ENCODE measurements around the gene CCL15. TPM values are rescaled to one million over a fixed set of nuclear protein-coding genes. Genes with fewer than 3 reads are reported as not detected.

Gene CCL15
- total and polyA plus RNA-seq, 2 donors (not counting 3 experiments of a cell fraction or from before 2014, with no cell fraction given) = not detected

DNA sequence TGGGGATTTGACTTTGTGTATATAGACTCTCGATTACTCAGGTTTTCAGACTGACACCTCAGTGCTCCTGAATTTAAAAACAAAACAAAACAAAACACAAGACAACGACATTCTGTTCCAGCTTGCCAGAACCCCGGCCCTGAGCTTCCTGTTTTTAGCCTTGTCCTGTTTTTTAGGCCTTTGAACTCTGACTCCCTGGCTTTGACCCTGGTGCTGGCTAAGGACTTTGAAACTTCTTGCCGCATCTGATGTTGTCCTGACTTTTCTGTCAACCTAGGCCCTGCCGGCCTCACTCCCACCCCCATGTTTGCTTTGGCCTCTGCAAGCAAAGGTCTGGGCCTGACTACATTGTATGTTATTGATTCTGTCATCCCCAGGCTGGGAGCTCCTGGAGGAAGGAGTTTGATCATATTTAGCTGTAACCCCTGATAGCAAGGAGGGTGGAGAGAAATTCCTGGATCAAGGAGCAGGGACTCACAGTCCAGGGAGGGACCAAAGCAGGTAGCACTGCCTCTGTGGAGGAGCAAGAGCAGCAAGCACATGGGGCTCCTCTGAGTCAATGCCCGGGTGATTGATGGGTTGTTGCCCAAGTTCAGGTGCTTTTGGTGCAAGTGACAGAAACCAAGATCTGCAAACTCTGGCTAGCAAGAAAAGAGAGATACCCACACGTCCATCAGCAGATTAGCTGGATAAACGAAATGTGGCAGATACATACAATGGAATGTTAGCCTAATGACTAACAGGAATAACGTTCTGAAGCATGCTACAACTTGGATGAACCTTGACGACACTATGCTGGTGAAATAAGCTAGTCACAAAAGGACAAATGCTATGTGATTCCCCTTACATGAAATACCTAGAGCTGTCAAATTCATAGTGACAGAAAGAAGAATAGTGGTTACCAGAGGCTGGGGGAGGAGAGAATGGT is 27.8 kb downstream of the CCL15 start:
- Histone ChIP-seq H2AFZ (ENCODE audit: low read depth, low read length) (peak overlapping the region; percentile 49), H4K20me1 (replicated peaks; ENCODE audit: control insufficient read depth, extremely low read depth, insufficient read depth, low read length) (no peaks in the 10 kb centered on the region), H3K27me3 (ENCODE audit: control insufficient read depth in 2 of 2, insufficient read depth in 2 of 2, low read length in 2 of 2) (no peaks in the 10 kb centered on the region), H3K27ac (ENCODE audit: insufficient read depth, low read depth, low read length) (peak overlapping the region; percentile 56), H3K9ac (replicated peaks; ENCODE audit: extremely low read depth, insufficient read depth, low read length) (peak overlapping the region; percentile 2), H3K79me2 (ENCODE audit: control insufficient read depth, insufficient read depth, low read length) (no peaks in the 10 kb centered on the region), H3K9me1 (replicated peaks; ENCODE audit: control insufficient read depth, extremely low read depth, insufficient read depth, low read length) (no peaks in the 10 kb centered on the region), H3K4me3 (replicated peaks in 1 of 3; ENCODE audit: insufficient read depth in 1 of 3, low read depth in 1 of 3, low read length in 3 of 3) (no peak overlapping the region), H3K36me3 (ENCODE audit: control insufficient read depth in 2 of 2, extremely low read depth in 1 of 2, insufficient read depth in 2 of 2, low read length in 2 of 2) (no peaks in the 10 kb centered on the region), H3K9me3 (replicated peaks; ENCODE audit: control insufficient read depth, insufficient read depth, low read length) (no peaks in the 10 kb centered on the region), H3K4me1 (ENCODE audit: control insufficient read depth, extremely low read depth, insufficient read depth, low read length) (peaks cover 45% of the 10 kb centered on the region), H3K4me2 (ENCODE audit: insufficient read depth, low read length) (peak overlapping the region; percentile 7)
- BruUV-seq (replicated peaks) = no TSS peak
- ChIA-PET POLR2A (interaction anchor here (1.6 kb wide), 1 partner anchor 99 kb away, joined by 5 read pairs; no protein-coding TSS in a partner anchor), CTCF (interaction anchor here (0.8 to 13.0 kb wide), 7 partner anchors 9 to 510 kb away, joined by 3 to 467 read pairs (median 5); no protein-coding TSS in a partner anchor)
- intact Hi-C loops (cut with micrococcal nuclease) (loop anchor here (1.0 kb wide), 1 partner anchor 15 kb away; no protein-coding TSS in a partner anchor), dilution Hi-C loops (cut with MboI; ENCODE audit: extremely low pct_ligation_motif_present, low sequenced_read_pairs) (no loop called here)
- DNase-seq (ENCODE audit: low read depth, low spot score) (peak; percentile 87), FAIRE-seq (no peak)
- TF ChIP-seq GATA2 (IDR thresholded peaks at IDR 0.05; ENCODE audit: insufficient read depth, insufficient read length, low read depth, low read length) (peak; percentile 35), POLR2A (IDR thresholded peaks at IDR 0.05; ENCODE audit: low read depth, low read length) (no peak), MAX (IDR thresholded peaks at IDR 0.05; ENCODE audit: insufficient read depth, insufficient read length) (no peak), FOS (IDR thresholded peaks at IDR 0.05; ENCODE audit: borderline replicate concordance, insufficient read depth, low read length) (peak; percentile 37), EZH2 (IDR thresholded peaks at IDR 0.05; ENCODE audit: borderline replicate concordance, low read depth, low read length, severe bottlenecking) (no peak), MYC (IDR thresholded peaks at IDR 0.05; ENCODE audit: low read depth, low read length) (no peak), POLR2AphosphoS5 (IDR thresholded peaks at IDR 0.05; ENCODE audit: insufficient read depth, low read depth, low read length) (peak; percentile 79)
- TF ChIP-seq, protein P1, sequence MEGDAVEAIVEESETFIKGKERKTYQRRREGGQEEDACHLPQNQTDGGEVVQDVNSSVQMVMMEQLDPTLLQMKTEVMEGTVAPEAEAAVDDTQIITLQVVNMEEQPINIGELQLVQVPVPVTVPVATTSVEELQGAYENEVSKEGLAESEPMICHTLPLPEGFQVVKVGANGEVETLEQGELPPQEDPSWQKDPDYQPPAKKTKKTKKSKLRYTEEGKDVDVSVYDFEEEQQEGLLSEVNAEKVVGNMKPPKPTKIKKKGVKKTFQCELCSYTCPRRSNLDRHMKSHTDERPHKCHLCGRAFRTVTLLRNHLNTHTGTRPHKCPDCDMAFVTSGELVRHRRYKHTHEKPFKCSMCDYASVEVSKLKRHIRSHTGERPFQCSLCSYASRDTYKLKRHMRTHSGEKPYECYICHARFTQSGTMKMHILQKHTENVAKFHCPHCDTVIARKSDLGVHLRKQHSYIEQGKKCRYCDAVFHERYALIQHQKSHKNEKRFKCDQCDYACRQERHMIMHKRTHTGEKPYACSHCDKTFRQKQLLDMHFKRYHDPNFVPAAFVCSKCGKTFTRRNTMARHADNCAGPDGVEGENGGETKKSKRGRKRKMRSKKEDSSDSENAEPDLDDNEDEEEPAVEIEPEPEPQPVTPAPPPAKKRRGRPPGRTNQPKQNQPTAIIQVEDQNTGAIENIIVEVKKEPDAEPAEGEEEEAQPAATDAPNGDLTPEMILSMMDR (IDR thresholded peaks at IDR 0.05; ENCODE audit: extremely low read depth in 1 of 2, insufficient read depth in 1 of 2, low read depth in 1 of 2, low read length in 2 of 2) = no peak

Data from endothelial cell of umbilical vein (primary cell).